Measurements from ENCODE around the gene CASQ2.

Gene CASQ2

GRCh38 chr1:115697619-115698018 is 70.9 kb downstream of the CASQ2 start:
- no peak for TF ChIP-seq CTCF (IDR thresholded peaks at IDR 0.05; ENCODE audit: low read depth, low read length, missing control alignments)
- Histone ChIP-seq H3K36me3 (replicated peaks) (no peaks in the 10 kb centered on the region), H3K27ac (no peak overlapping the region), H3K27me3 (replicated peaks) (no peaks in the 10 kb centered on the region), H3K4me3 (ENCODE audit: low read depth, low read length) (no peak overlapping the region)
- in situ Hi-C loops (cut with HindIII; ENCODE audit: low pct_ligation_motif_present, low sequenced_read_pairs) = no loop called here
- no peak for DNase-seq

- TF ChIP-seq CTCF (IDR thresholded peaks at IDR 0.05; ENCODE audit: low read depth, low read length, missing control alignments) = no peak
- peaks cover 14% of the 10 kb centered on the region for H3K36me3 ChIP-seq (replicated peaks)
Observed at GRCh38 chr1:115694805-115695204, 73.7 kb downstream of the CASQ2 start.

GRCh38 chr1:115692224-115692623 is 76.3 kb downstream of the CASQ2 start:
- in situ Hi-C loops (cut with HindIII; ENCODE audit: low pct_ligation_motif_present, low sequenced_read_pairs) = no loop called here
- no peak for TF ChIP-seq CTCF (IDR thresholded peaks at IDR 0.05; ENCODE audit: low read depth, low read length, missing control alignments)
- DNase-seq = no peak
- Histone ChIP-seq H3K4me3 (ENCODE audit: low read depth, low read length) (no peak overlapping the region), H3K36me3 (replicated peaks) (peaks cover 14% of the 10 kb centered on the region), H3K27ac (no peak overlapping the region), H3K27me3 (replicated peaks) (no peaks in the 10 kb centered on the region)

More at GRCh38 chr1:115694805-115695204, 73.7 kb downstream of the CASQ2 start:
- in situ Hi-C loops (cut with HindIII; ENCODE audit: low pct_ligation_motif_present, low sequenced_read_pairs) = no loop called here
- H3K27me3 ChIP-seq (replicated peaks) = no peaks in the 10 kb centered on the region
- H3K4me3 ChIP-seq (ENCODE audit: low read depth, low read length) = no peak overlapping the region
- no peak for DNase-seq
- H3K27ac ChIP-seq = no peak overlapping the region

- Histone ChIP-seq H3K27me3 (replicated peaks) (no peaks in the 10 kb centered on the region), H3K4me3 (ENCODE audit: low read depth, low read length) (no peak overlapping the region), H3K27ac (no peak overlapping the region), H3K36me3 (replicated peaks) (peaks cover 14% of the 10 kb centered on the region)
- no peak for DNase-seq
- no peak for TF ChIP-seq CTCF (IDR thresholded peaks at IDR 0.05; ENCODE audit: low read depth, low read length, missing control alignments)
- in situ Hi-C loops (cut with HindIII; ENCODE audit: low pct_ligation_motif_present, low sequenced_read_pairs) = no loop called here
Observed at GRCh38 chr1:115690972-115691371, 77.5 kb downstream of the CASQ2 start.

- no peaks in the 10 kb centered on the region for H3K27me3 ChIP-seq (replicated peaks)
- no peak overlapping the region for H3K4me3 ChIP-seq (ENCODE audit: low read depth, low read length)
- in situ Hi-C loops (cut with HindIII; ENCODE audit: low pct_ligation_motif_present, low sequenced_read_pairs) = no loop called here
- DNase-seq = no peak
- TF ChIP-seq CTCF (IDR thresholded peaks at IDR 0.05; ENCODE audit: low read depth, low read length, missing control alignments) = no peak
- no peak overlapping the region for H3K27ac ChIP-seq
- H3K36me3 ChIP-seq (replicated peaks) = peaks cover 31% of the 10 kb centered on the region
Observed at GRCh38 chr1:115687744-115688143, 80.8 kb downstream of the CASQ2 start.

- no peak overlapping the region for H3K27ac ChIP-seq
- in situ Hi-C loops (cut with HindIII; ENCODE audit: low pct_ligation_motif_present, low sequenced_read_pairs) = no loop called here
- TF ChIP-seq CTCF (IDR thresholded peaks at IDR 0.05; ENCODE audit: low read depth, low read length, missing control alignments) = no peak
- no peak for DNase-seq
- H3K27me3 ChIP-seq (replicated peaks) = no peaks in the 10 kb centered on the region
- no peak overlapping the region for H3K4me3 ChIP-seq (ENCODE audit: low read depth, low read length)
- H3K36me3 ChIP-seq (replicated peaks) = peaks cover 18% of the 10 kb centered on the region
Observed at GRCh38 chr1:115685029-115685705, 83.3 kb downstream of the CASQ2 start.
